HepG2 (cell line): ENCODE results near the gene LTC4S. TPM values are rescaled to one million over a fixed set of nuclear protein-coding genes. Genes with fewer than 3 reads are reported as not detected.

Experiments
- ATAC-seq: fragments of 200-7000 bp; cut with Tn5 transposase; 3 replicates; pipeline ENCODE4 v1.9.1; 2020; ENCODE audit warnings: mild to moderate bottlenecking, moderate library complexity
- BruUV-seq: library from RNA; stranded (reverse); fragments of 400-500 nt; replicated peaks from 2 replicates; lab custom pipeline; 2021; lab: Mats Ljungman, UMichigan
- CTCF ChIA-PET: fragments of 300-600 bp; formaldehyde crosslinking; extraction: SDS; loops from one replicate; lab custom pipeline; 2021; ENCODE audit warnings: low total read pairs, inconsistent platforms, low intra/inter-chr PET ratio; lab: Yijun Ruan, JAX
- POLR2A ChIA-PET: fragments of 350-600 bp; sonication (Branson Sonifier 250); formaldehyde crosslinking; loops from one replicate; lab custom pipeline; 2020; ENCODE audit warnings: antibody characterized with exemption, inconsistent platforms; lab: Yijun Ruan, JAX
- DNase-seq: peaks from one replicate; pipeline ENCODE4 v3.0.0-alpha.2; 2015; ENCODE audit warnings: low spot score
- FAIRE-seq: peaks from 3 replicates; lab custom pipeline; 2011; peaks lifted over from hg19 to GRCh38; lab: Jason Lieb, UNC
- H2AFZ ChIP-seq: one replicate; pipeline ENCODE4 v1.6.1; 2011; ENCODE audit warnings: low read length, inconsistent platforms
- H3K27ac ChIP-seq: fragments of 300-600 bp; 3 replicates; pipeline ENCODE4 v1.8.0; 2011; ENCODE audit warnings: mixed run types, mild to moderate bottlenecking, mixed read lengths, low read length, inconsistent platforms; ENCODE audit not compliant: insufficient read depth; ENCODE audit errors: extremely low read length
- H3K27me3 ChIP-seq, 2 experiments: fragments of 200-600 bp in 1 of 2; 2 replicates in 1 of 2; 3 replicates in 1 of 2; pipeline versions ENCODE4 v1.6.0 to v1.8.0; 2011; ENCODE audit warnings: low read length in 2 of 2, mild to moderate bottlenecking in 2 of 2, moderate library complexity in 2 of 2, inconsistent platforms in 1 of 2; ENCODE audit not compliant: insufficient read depth in 2 of 2, control insufficient read depth in 1 of 2
- H3K36me3 ChIP-seq, 2 experiments: fragments of 200-600 bp in 1 of 2; replicated peaks in 1 of 2; 2 replicates in 1 of 2; 3 replicates in 1 of 2; pipeline versions ENCODE4 v1.5.1 to v1.8.0; 2011; ENCODE audit warnings: low read length in 2 of 2, inconsistent platforms in 1 of 2; ENCODE audit not compliant: insufficient read depth in 2 of 2, control insufficient read depth in 1 of 2
- H3K4me1 ChIP-seq: 2 replicates; pipeline ENCODE4 v1.5.1; 2012; ENCODE audit warnings: low read length, inconsistent platforms; ENCODE audit not compliant: insufficient read depth
- H3K4me2 ChIP-seq: 2 replicates; pipeline ENCODE4 v1.6.0; 2011; ENCODE audit warnings: low read depth, low read length, inconsistent platforms
- H3K4me3 ChIP-seq, 3 experiments: fragments of 200-600 bp in 1 of 3; sonication (generic), shearing (Covaris generic) in 1 of 3; replicated peaks in 1 of 3; 2 replicates each; pipeline ENCODE4 v1.5.1; 2011 to 2016; ENCODE audit warnings: low read length in 3 of 3, inconsistent platforms in 2 of 3, low read depth in 2 of 3, mild to moderate bottlenecking in 2 of 3, control low read depth in 1 of 3, mixed read lengths in 1 of 3; ENCODE audit not compliant: insufficient read depth in 1 of 3
- H3K79me2 ChIP-seq: one replicate; pipeline ENCODE4 v1.6.1; 2011; ENCODE audit warnings: low read length, inconsistent platforms; ENCODE audit not compliant: insufficient read depth
- H3K9ac ChIP-seq: 2 replicates; pipeline ENCODE4 v1.6.0; 2011; ENCODE audit warnings: mild to moderate bottlenecking, low read depth, low read length, inconsistent platforms; ENCODE audit not compliant: insufficient read depth
- H3K9me3 ChIP-seq: 2 replicates; pipeline ENCODE4 v1.5.1; 2012; ENCODE audit warnings: mild to moderate bottlenecking, low read length
- H4K20me1 ChIP-seq: 2 replicates; pipeline ENCODE4 v1.6.0; 2011; ENCODE audit warnings: inconsistent platforms, mild to moderate bottlenecking, low read length, moderate library complexity; ENCODE audit not compliant: insufficient read depth
- AGO1 ChIP-seq: fragments of 200-400 bp; formaldehyde crosslinking; IDR thresholded peaks from 2 replicates; pipeline ENCODE4 v1.6.1; 2017; ENCODE audit warnings: mild to moderate bottlenecking, low read depth, low read length, moderate library complexity; ENCODE audit not compliant: poor library complexity, severe bottlenecking
- AGO2 ChIP-seq: fragments of 200-400 bp; formaldehyde crosslinking; optimal IDR thresholded peaks from 2 replicates; pipeline ENCODE3; 2017; ENCODE audit warnings: mild to moderate bottlenecking, low read depth, low read length, moderate library complexity
- ARNT2 ChIP-seq: sonication (generic); formaldehyde crosslinking; IDR thresholded peaks from 2 replicates; pipeline ENCODE4 v1.8.0; 2022; ENCODE audit warnings: mild to moderate bottlenecking, low read depth, missing genetic modification reagents, moderate library complexity
- BCL6 ChIP-seq: IDR thresholded peaks from 2 replicates; pipeline ENCODE4 v1.6.1; 2016; ENCODE audit warnings: missing genetic modification reagents, missing compliant biosample characterization
- CHD4 ChIP-seq: fragments of 200-600 bp; sonication (generic); IDR thresholded peaks from 2 replicates; pipeline ENCODE4 v1.7.0; 2017; ENCODE audit warnings: mild to moderate bottlenecking, low read length, borderline replicate concordance
- EED ChIP-seq: sonication (generic); formaldehyde crosslinking; IDR thresholded peaks from 2 replicates; pipeline ENCODE4 v1.5.0; 2020; ENCODE audit warnings: mild to moderate bottlenecking, missing genetic modification reagents
- HES4 ChIP-seq: sonication (generic); formaldehyde crosslinking; IDR thresholded peaks from 2 replicates; pipeline ENCODE4 v1.9.0; 2021; ENCODE audit warnings: mild to moderate bottlenecking, missing genetic modification reagents, borderline replicate concordance
- HNRNPLL ChIP-seq: fragments of 200-400 bp; formaldehyde crosslinking; IDR thresholded peaks from 2 replicates; pipeline ENCODE4 v1.6.1; 2017; ENCODE audit warnings: mild to moderate bottlenecking, low read depth, low read length; ENCODE audit not compliant: poor library complexity, severe bottlenecking
- IRF1 ChIP-seq: sonication (generic); formaldehyde crosslinking; IDR thresholded peaks from 2 replicates; pipeline ENCODE4 v1.4.0; 2020; ENCODE audit warnings: low read depth, mild to moderate bottlenecking, missing genetic modification reagents
- MXI1 ChIP-seq: IDR thresholded peaks from 3 replicates; pipeline ENCODE4 v1.6.1; 2012; ENCODE audit warnings: low read depth, low read length, inconsistent platforms, borderline replicate concordance
- NR2C2 ChIP-seq: sonication (generic); formaldehyde crosslinking; IDR thresholded peaks from 2 replicates; pipeline ENCODE4 v1.4.0; 2020; ENCODE audit warnings: missing genetic modification reagents, mild to moderate bottlenecking, moderate library complexity, borderline replicate concordance
- POLR2A ChIP-seq, 2 experiments: IDR thresholded peaks; 2 replicates each; pipeline ENCODE4 v1.6.1; 2011; ENCODE audit warnings: low read depth in 2 of 2, low read length in 2 of 2, mild to moderate bottlenecking in 1 of 2, moderate library complexity in 1 of 2; ENCODE audit not compliant: insufficient read depth in 1 of 2
- POLR2G ChIP-seq: fragments of 200-400 bp; formaldehyde crosslinking; IDR thresholded peaks from 2 replicates; pipeline ENCODE4 v1.6.1; 2018; ENCODE audit warnings: mild to moderate bottlenecking, low read depth, low read length, moderate library complexity
- RAD21 ChIP-seq: fragments of 450-650 bp; formaldehyde crosslinking; IDR thresholded peaks from 2 replicates; pipeline ENCODE4 v1.5.0; 2020; ENCODE audit warnings: mild to moderate bottlenecking
- RBM22 ChIP-seq: fragments of 200-400 bp; formaldehyde crosslinking; optimal IDR thresholded peaks from 2 replicates; pipeline ENCODE3; 2017; ENCODE audit warnings: mild to moderate bottlenecking, low read length, moderate library complexity
- RBM39 ChIP-seq: fragments of 200-400 bp; formaldehyde crosslinking; IDR thresholded peaks from one replicate; pipeline ENCODE4 v1.6.1; 2018; ENCODE audit warnings: antibody characterized with exemption, mild to moderate bottlenecking, low read depth, low read length; ENCODE audit not compliant: poor library complexity, severe bottlenecking
- SRSF1 ChIP-seq: fragments of 200-400 bp; formaldehyde crosslinking; optimal IDR thresholded peaks from 2 replicates; pipeline ENCODE3; 2017; ENCODE audit warnings: mild to moderate bottlenecking, low read depth, low read length, moderate library complexity
- SSRP1 ChIP-seq: IDR thresholded peaks from 2 replicates; pipeline ENCODE4 v1.6.1; 2016; ENCODE audit warnings: control low read depth
- ZFP62 ChIP-seq: sonication (generic); formaldehyde crosslinking; IDR thresholded peaks from 2 replicates; pipeline ENCODE4 v1.4.0; 2020; ENCODE audit warnings: missing genetic modification reagents
- ZFX ChIP-seq: sonication (generic); formaldehyde crosslinking; IDR thresholded peaks from 2 replicates; pipeline ENCODE4 v1.4.0; 2020; ENCODE audit warnings: mild to moderate bottlenecking, low read depth, missing genetic modification reagents, moderate library complexity
- ZNF205 ChIP-seq: IDR thresholded peaks from 2 replicates; pipeline ENCODE4 v1.6.1; 2018; ENCODE audit warnings: missing biosample characterization, missing genetic modification reagents
- ZNF232 ChIP-seq: sonication (generic); formaldehyde crosslinking; IDR thresholded peaks from 2 replicates; pipeline ENCODE4 v1.4.0; 2020; ENCODE audit warnings: missing genetic modification reagents, borderline replicate concordance
- ZNF282 ChIP-seq: fragments of 450-650 bp; IDR thresholded peaks from 2 replicates; pipeline ENCODE4 v1.6.1; 2018; ENCODE audit not compliant: partially characterized antibody
- ZNF772 ChIP-seq: sonication (generic); formaldehyde crosslinking; IDR thresholded peaks from 2 replicates; pipeline ENCODE4 v1.5.0; 2020; ENCODE audit warnings: mild to moderate bottlenecking, missing genetic modification reagents
- WGBS: methylation state at CpG from one replicate; pipeline ENCODE4 v1.1.6; 2017; ENCODE audit warnings: low lambda C conversion rate; 5-methylcytosine and 5-hydroxymethylcytosine counted together
- in situ Hi-C: cut with HindIII; loops from 2 replicates; pipeline ENCODE4 v1.10.0; 2017; ENCODE audit warnings: low pct_unique_long_range_greater_than_20kb; ENCODE audit not compliant: extremely low pct_ligation_motif_present
- intact Hi-C: fragments of 100-400 bp; cut with micrococcal nuclease; formaldehyde crosslinking; loops from one replicate; pipeline ENCODE4 v1.10.0; 2022; ENCODE audit not compliant: unreplicated experiment
- polyA plus RNA-seq, 8 experiments: library from polyadenylated mRNA; depleted of rRNA in 3 of 8; stranded (reverse) in 7 of 8; unstranded in 1 of 8; fragments of >200 nt; fragmentation: Illumina TruSeq in 4 of 8; extraction: Trizol in 4 of 8; gene quantifications; 2 replicates each; pipeline versions ENCODE4 v1.2.1 to v1.2.3, GENCODE V29; 2011 to 2016; ENCODE audit warnings: low read depth in 4 of 8, missing spikeins in 1 of 8, mixed read lengths in 1 of 8; ENCODE audit not compliant: insufficient read depth in 1 of 8
- total RNA-seq, 5 experiments: library from RNA; depleted of rRNA; stranded (reverse); fragments of >200 nt; fragmentation: Illumina TruSeq; extraction: Trizol; gene quantifications; 2 replicates each; pipeline ENCODE4 v1.2.3, GENCODE V29; 2016; ENCODE audit warnings: low read depth in 1 of 5

LTC4S gene
- total and polyA plus RNA-seq, 2 of the 13 experiments (the other 11 are each of a cell fraction or from before 2014, with no cell fraction given) = 0.35 TPM; not detected in 1

- Histone ChIP-seq H3K9me3 (no peaks in the 10 kb centered on the region), H3K79me2 (no peaks in the 10 kb centered on the region), H3K4me1 (peaks cover 8% of the 10 kb centered on the region), H3K27me3 (no peaks in the 10 kb centered on the region), H2AFZ (no peak overlapping the region), H4K20me1 (peaks cover 17% of the 10 kb centered on the region; the same call in 1 of the 2 replicates), H3K36me3 (peaks cover 30 to 49% of the 10 kb centered on the region in 2 experiments), H3K4me2 (no peak overlapping the region), H3K9ac (no peak overlapping the region), H3K27ac (no peak overlapping the region), H3K4me3 (no peak overlapping the region)
- ATAC-seq (peak; percentile 1; the same call in 2 of the 3 replicates), FAIRE-seq (no peak), DNase-seq (no peak)
- POLR2A ChIA-PET = interaction anchor here (0.9 to 4.3 kb wide), 11 partner anchors 10 to 214 kb away, joined by 3 to 19 read pairs (median 6); partner anchors contain the start of genes HNRNPH1 and SQSTM1
- WGBS = 97% methylated on average over 9 of the region's 15 CpGs
- CTCF ChIA-PET = interaction anchor here (1.9 kb wide), 1 partner anchor 35 kb away, joined by 5 read pairs; no protein-coding TSS in a partner anchor
- intact Hi-C loops = no loop called here
- TSS peak; percentile 17 for BruUV-seq
- in situ Hi-C loops = no loop called here
- TF ChIP-seq ZFP62 (CRISPR knock-in tag) (no peak), SRSF1 (peak; percentile 4), AGO1 (peak; percentile 20), EED (CRISPR knock-in tag) (0 out of 2 replicates have a peak, but pooled peaks have one; percentile 28), RBM39 (peak; percentile 59), ZNF282 (no peak), ZNF232 (CRISPR knock-in tag) (no peak), RBM22 (peak; percentile 95), RAD21 (0 out of 2 replicates have a peak, but pooled peaks have one; percentile 19), HNRNPLL (no peak), IRF1 (CRISPR knock-in tag) (0 out of 2 replicates have a peak, but pooled peaks have one; percentile 47), HES4 (CRISPR knock-in tag) (0 out of 2 replicates have a peak, but pooled peaks have one; percentile 18), AGO2 (peak; percentile 90), NR2C2 (CRISPR knock-in tag) (0 out of 2 replicates have a peak, but pooled peaks have one; percentile 22), ZNF772 (CRISPR knock-in tag) (0 out of 2 replicates have a peak, but pooled peaks have one; percentile 48), MXI1 (0 out of 3 replicates have a peak, but pooled peaks have one; percentile 0), POLR2G (peak; percentile 70), SSRP1 (CRISPR knock-in tag) (peak; percentile 70; the same call in 1 of the 2 replicates), CHD4 (no peak), POLR2A (IDR thresholded peaks at IDR 0.05; ENCODE audit: insufficient read depth in 1 of 2, low read depth in 2 of 2, low read length in 2 of 2) (peak in 1 of 2 experiments; percentile 43; a peak in 2 of 4 replicates), ARNT2 (CRISPR knock-in tag) (0 out of 2 replicates have a peak, but pooled peaks have one; percentile 20), ZNF205 (CRISPR knock-in tag) (no peak), ZFX (peak; percentile 17; the same call in 1 of the 2 replicates), BCL6 (no peak)
These were observed 43.6 kb downstream of the LTC4S start for GRCh38 chr5:179837076-179838011.
